GM23338 (cell line): ENCODE measurements around the gene CCL4L2. TPM values are rescaled to one million over a fixed set of nuclear protein-coding genes. Genes with fewer than 3 reads are reported as not detected.
"Not testable (repeated sequence)": the region's sequence is repeated elsewhere in the genome, so short reads cannot be mapped to it uniquely, and the experiment has no call there.

Experiments used
- ATAC-seq: fragments of 200-7000 bp; cut with Tn5 transposase; 3 replicates; pipeline ENCODE4 v1.9.1; 2020
- DNase-seq: peaks from one replicate; pipeline ENCODE4 v3.0.0-alpha.2; 2015; ENCODE audit warnings: low spot score
- H2AFZ ChIP-seq: fragments of 200-600 bp; sonication (generic); 2 replicates; pipeline ENCODE4 v1.8.0; 2016; ENCODE audit warnings: antibody characterized with exemption, mild to moderate bottlenecking, moderate library complexity
- H3F3A ChIP-seq: fragments of 200-600 bp; sonication (generic); replicated peaks from 2 replicates; pipeline ENCODE4 v1.8.0; 2017; ENCODE audit warnings: antibody characterized with exemption, mixed run types, low read depth
- H3K27ac ChIP-seq: fragments of 200-600 bp; sonication (generic); 2 replicates; pipeline ENCODE4 v1.6.1; 2016; ENCODE audit warnings: low read depth
- H3K27me3 ChIP-seq: fragments of 200-600 bp; sonication (generic); 2 replicates; pipeline ENCODE4 v1.8.0; 2016; ENCODE audit warnings: mild to moderate bottlenecking, mixed run types, moderate library complexity; ENCODE audit not compliant: insufficient read depth
- H3K36me3 ChIP-seq: fragments of 200-600 bp; sonication (generic); 2 replicates; pipeline ENCODE4 v1.8.0; 2016; ENCODE audit warnings: mild to moderate bottlenecking; ENCODE audit not compliant: insufficient read depth
- H3K4me1 ChIP-seq: fragments of 200-600 bp; sonication (generic); 2 replicates; pipeline ENCODE4 v1.8.0; 2016; ENCODE audit warnings: mild to moderate bottlenecking, moderate library complexity; ENCODE audit not compliant: insufficient read depth
- H3K4me2 ChIP-seq: fragments of 200-600 bp; sonication (generic); 2 replicates; pipeline ENCODE4 v1.7.1; 2017; ENCODE audit warnings: mixed run types
- H3K4me3 ChIP-seq: fragments of 200-600 bp; sonication (generic); 2 replicates; pipeline ENCODE4 v1.6.1; 2016; ENCODE audit warnings: mixed run types
- H3K79me2 ChIP-seq: fragments of 200-600 bp; sonication (generic); replicated peaks from 2 replicates; pipeline ENCODE4 v1.8.0; 2017; ENCODE audit warnings: mild to moderate bottlenecking; ENCODE audit not compliant: insufficient read depth
- H3K9me2 ChIP-seq: fragments of 200-600 bp; sonication (generic); 2 replicates; pipeline ENCODE4 v1.8.0; 2017; ENCODE audit not compliant: insufficient read depth
- H4K20me1 ChIP-seq: fragments of 200-600 bp; sonication (generic); replicated peaks from 2 replicates; pipeline ENCODE4 v1.8.0; 2017; ENCODE audit warnings: mild to moderate bottlenecking; ENCODE audit not compliant: insufficient read depth
- H3K27ac Mint-ChIP-seq: 2 replicates; pipeline ENCODE4 v1.8.0; 2020; ENCODE audit warnings: inconsistent platforms, mild to moderate bottlenecking, moderate library complexity, mixed read lengths
- H3K27me3 Mint-ChIP-seq: 3 replicates; pipeline ENCODE4 v1.8.0; 2022; ENCODE audit warnings: low read depth, mild to moderate bottlenecking, moderate library complexity, mixed read lengths, inconsistent platforms; ENCODE audit not compliant: insufficient read depth, poor library complexity
- H3K36me3 Mint-ChIP-seq: 3 replicates; pipeline ENCODE4 v1.8.0; 2021; ENCODE audit warnings: low read depth, mild to moderate bottlenecking, inconsistent platforms, moderate library complexity, mixed read lengths
- H3K4me1 Mint-ChIP-seq: 3 replicates; pipeline ENCODE4 v1.8.0; 2020; ENCODE audit warnings: mild to moderate bottlenecking, inconsistent platforms, mixed read lengths
- H3K4me3 Mint-ChIP-seq: 3 replicates; pipeline ENCODE4 v1.8.0; 2021; ENCODE audit warnings: moderate library complexity, mild to moderate bottlenecking, inconsistent platforms, mixed read lengths
- H3K9me3 Mint-ChIP-seq: 3 replicates; pipeline ENCODE4 v1.8.0; 2020; ENCODE audit warnings: moderate library complexity, mild to moderate bottlenecking, inconsistent platforms, mixed read lengths
- ETS1 ChIP-seq: IDR thresholded peaks from 2 replicates; pipeline ENCODE4 v1.6.1; 2016; ENCODE audit warnings: antibody characterized with exemption
- EZH2 ChIP-seq: fragments of 200-600 bp; sonication (generic); IDR thresholded peaks from one replicate; pipeline ENCODE4 v1.8.0; 2017; ENCODE audit warnings: antibody characterized with exemption, mild to moderate bottlenecking, low read depth; ENCODE audit not compliant: unreplicated experiment
- EZH2phosphoT487 ChIP-seq: fragments of 200-600 bp; sonication (generic); IDR thresholded peaks from one replicate; pipeline ENCODE4 v1.8.1; 2018; ENCODE audit warnings: antibody characterized with exemption; ENCODE audit not compliant: unreplicated experiment
- ZNF462 ChIP-seq: fragments of 250-450 bp; sonication (Bioruptor Pico); IDR thresholded peaks from 2 replicates; pipeline ENCODE4 v1.5.0; 2020; ENCODE audit warnings: mild to moderate bottlenecking, moderate library complexity
- polyA plus RNA-seq: library from polyadenylated mRNA; unstranded; fragments of >200 nt; fragmentation: Nextera tagmentation; extraction: Ambion mirVana; gene quantifications from 2 replicates; pipeline ENCODE4 v1.2.1, GENCODE V29; 2016
- total RNA-seq: library from RNA; depleted of rRNA; stranded (reverse); fragments of >200 nt; shearing (Covaris generic); gene quantifications from 2 replicates; pipeline ENCODE4 v1.2.3, GENCODE V29; 2014

Gene CCL4L2
- total and polyA plus RNA-seq, 2 experiments from 2014 or later, result not detected

- not testable (repeated sequence) for H3K27me3 Mint-ChIP-seq, H3K27me3 ChIP-seq, H3K36me3 ChIP-seq, H3K4me3 ChIP-seq, H3K36me3 Mint-ChIP-seq, H3K27ac ChIP-seq, H3K4me3 Mint-ChIP-seq, ATAC-seq, H3K4me1 ChIP-seq, H3K4me2 ChIP-seq, H3K27ac Mint-ChIP-seq, H3K79me2 ChIP-seq, DNase-seq, H3K9me3 Mint-ChIP-seq, H3K9me2 ChIP-seq, H4K20me1 ChIP-seq, H3F3A ChIP-seq, H2AFZ ChIP-seq
- peaks cover 20% of the 10 kb centered on the region for H3K4me1 Mint-ChIP-seq
Measured at GRCh38 chr17:36194147-36194831, 16.6 kb upstream of the CCL4L2 start.

- H4K20me1 ChIP-seq, H3F3A ChIP-seq, H3K4me1 ChIP-seq, H3K36me3 Mint-ChIP-seq, DNase-seq, H2AFZ ChIP-seq, ATAC-seq, H3K27ac Mint-ChIP-seq, H3K4me3 Mint-ChIP-seq, H3K79me2 ChIP-seq, H3K27me3 Mint-ChIP-seq, H3K27me3 ChIP-seq, H3K4me3 ChIP-seq, H3K36me3 ChIP-seq, H3K27ac ChIP-seq, H3K4me2 ChIP-seq, H3K9me2 ChIP-seq, H3K9me3 Mint-ChIP-seq: not testable (repeated sequence)
- peaks cover 20% of the 10 kb centered on the region for H3K4me1 Mint-ChIP-seq
Measured at GRCh38 chr17:36194832-36195433, 15.9 kb upstream of the CCL4L2 start.

- peak overlapping the region; percentile 13; the same call in 1 of the 3 replicates for H3K4me3 Mint-ChIP-seq
- Histone ChIP-seq H3K27me3 (peaks cover 5% of the 10 kb centered on the region; the same call in 1 of the 2 replicates), H3K9me2 (no peaks in the 10 kb centered on the region), H4K20me1 (no peaks in the 10 kb centered on the region), H3K36me3 (no peaks in the 10 kb centered on the region), H2AFZ (no peak overlapping the region), H3K27ac (no peak overlapping the region), H3K79me2 (no peaks in the 10 kb centered on the region), H3K4me1 (peaks cover 6% of the 10 kb centered on the region), H3F3A (no peaks in the 10 kb centered on the region), H3K4me2 (no peak overlapping the region), H3K4me3 (no peak overlapping the region)
- no peaks in the 10 kb centered on the region for H3K36me3 Mint-ChIP-seq
- peaks cover 20% of the 10 kb centered on the region for H3K4me1 Mint-ChIP-seq
- H3K27me3 Mint-ChIP-seq, result peaks cover 7% of the 10 kb centered on the region
- no peaks in the 10 kb centered on the region for H3K9me3 Mint-ChIP-seq
- H3K27ac Mint-ChIP-seq, result peak overlapping the region; percentile 12; the same call in 1 of the 2 replicates
- ATAC-seq, result peak; percentile 71
- DNase-seq, result peak; percentile 24
- TF ChIP-seq ZNF462, result no peak
- no peak for TF ChIP-seq EZH2
- no peak for TF ChIP-seq ETS1
- TF ChIP-seq EZH2phosphoT487, result no peak
Measured at GRCh38 chr17:36195434-36196130, 15.3 kb upstream of the CCL4L2 start.
